GM12865 (cell line): ENCODE data around the gene LRRC8B.

ENCODE experiments used
- DNase-seq: peaks from one replicate; pipeline ENCODE4 v3.0.0; 2010; ENCODE audit warnings: low read depth
- H3K4me3 ChIP-seq: 2 replicates; pipeline ENCODE4 v1.5.1; 2011; ENCODE audit warnings: mild to moderate bottlenecking, low read depth, low read length, control low read depth
- CTCF ChIP-seq: IDR thresholded peaks from 2 replicates; pipeline ENCODE4 v1.5.1; 2011; ENCODE audit warnings: low read length, control low read depth, low read depth, inconsistent platforms; ENCODE audit not compliant: insufficient read depth; ENCODE audit errors: missing control alignments

LRRC8B gene

GRCh38 chr1:89608319-89608983 is 83.8 kb downstream of the LRRC8B start:
- no peak for TF ChIP-seq CTCF
- DNase-seq = no peak
- no peak overlapping the region for H3K4me3 ChIP-seq

- no peak for DNase-seq
- no peak overlapping the region for H3K4me3 ChIP-seq
- TF ChIP-seq CTCF = no peak
Observed at GRCh38 chr1:89608984-89609725, 84.5 kb downstream of the LRRC8B start.

GRCh38 chr1:89609781-89610456 is 85.3 kb downstream of the LRRC8B start:
- H3K4me3 ChIP-seq = no peak overlapping the region
- no peak for TF ChIP-seq CTCF
- no peak for DNase-seq

DNA sequence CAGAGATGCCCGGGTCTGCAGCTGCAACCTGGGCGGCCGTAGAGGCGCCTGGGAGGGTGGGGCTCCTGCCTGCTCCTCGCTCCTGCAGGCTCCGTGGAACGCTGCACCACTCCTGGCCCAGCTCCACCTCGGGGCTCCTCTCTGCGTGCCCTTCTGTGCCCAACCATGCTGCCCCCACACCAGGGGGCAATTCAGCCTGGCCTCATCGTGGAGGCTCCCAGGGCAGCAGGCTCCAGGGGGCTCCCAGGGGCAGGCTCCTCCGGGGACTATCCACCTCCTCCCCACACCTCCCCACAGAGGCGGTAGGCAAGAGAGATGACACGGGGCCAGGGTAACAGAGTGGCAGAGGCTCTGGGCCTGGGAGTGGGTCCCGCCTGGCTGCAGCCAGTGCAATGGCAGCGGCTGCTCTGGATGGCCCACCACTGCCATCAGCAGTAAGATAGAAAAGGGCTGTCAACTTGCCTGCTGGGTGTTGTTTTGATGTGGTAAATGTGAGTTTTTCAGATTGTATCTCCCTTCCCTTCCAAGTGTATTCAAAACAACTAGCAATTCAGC is 85.9 kb downstream of the LRRC8B start:
- no peak for DNase-seq
- TF ChIP-seq CTCF = no peak

GRCh38 chr1:89611721-89612120 is 87.1 kb downstream of the LRRC8B start:
- TF ChIP-seq CTCF = no peak
- H3K4me3 ChIP-seq = no peak overlapping the region
- DNase-seq = peak; percentile 83

More for the DNA sequence above, 85.9 kb downstream of the LRRC8B start:
- no peak overlapping the region for H3K4me3 ChIP-seq

GRCh38 chr1:89613928-89614327 is 89.3 kb downstream of the LRRC8B start:
- TF ChIP-seq CTCF = no peak
- no peak overlapping the region for H3K4me3 ChIP-seq
- no peak for DNase-seq
